Natural killer cell (primary cell): ENCODE results near the gene IRF1. TPM values are rescaled to one million over a fixed set of nuclear protein-coding genes. Genes with fewer than 3 reads are reported as not detected.

Experiments
- ATAC-seq, 3 donors: fragments of 150-1000 bp in 2 of 3; fragments of 200-7000 bp in 1 of 3; cut with Tn5 transposase; 1 replicate in 1 of 3; 2 replicates in 2 of 3; pipeline ENCODE4 v1.10.0; 2021; ENCODE audit warnings: mild to moderate bottlenecking in 2 of 3, moderate library complexity in 2 of 3
- DNase-seq, 2 donors: peaks; one replicate each; pipeline versions ENCODE4 v3.0.0 to v3.0.0-alpha.2; 2013 to 2021; ENCODE audit warnings: mixed read lengths in 1 of 2
- H3K27ac ChIP-seq: one replicate; pipeline ENCODE4 v1.5.1; 2013; ENCODE audit warnings: mild to moderate bottlenecking, low read length
- H3K27me3 ChIP-seq: one replicate; pipeline ENCODE4 v1.6.1; 2013; ENCODE audit warnings: low read length; ENCODE audit not compliant: control insufficient read depth, insufficient read depth
- H3K36me3 ChIP-seq: one replicate; pipeline ENCODE4 v1.6.1; 2013; ENCODE audit warnings: low read length; ENCODE audit not compliant: control insufficient read depth, insufficient read depth
- H3K4me1 ChIP-seq: one replicate; pipeline ENCODE4 v1.6.1; 2013; ENCODE audit warnings: low read length; ENCODE audit not compliant: control insufficient read depth, insufficient read depth
- H3K4me3 ChIP-seq: one replicate; pipeline ENCODE4 v1.5.1; 2013; ENCODE audit warnings: low read length
- H3K9me3 ChIP-seq: one replicate; pipeline ENCODE4 v1.6.1; 2013; ENCODE audit warnings: low read length; ENCODE audit not compliant: control insufficient read depth, insufficient read depth
- H3K27ac Mint-ChIP-seq, 2 donors: one replicate each; pipeline ENCODE4 v1.8.0; 2022; ENCODE audit warnings: mild to moderate bottlenecking in 2 of 2, mixed read lengths in 2 of 2, moderate library complexity in 1 of 2
- H3K27me3 Mint-ChIP-seq, 2 donors: one replicate each; pipeline ENCODE4 v1.8.0; 2022; ENCODE audit warnings: low read depth in 2 of 2, mixed read lengths in 2 of 2
- H3K36me3 Mint-ChIP-seq: one replicate; pipeline ENCODE4 v1.8.0; 2022; ENCODE audit warnings: mixed read lengths
- H3K4me1 Mint-ChIP-seq, 2 donors: one replicate each; pipeline ENCODE4 v1.8.0; 2022; ENCODE audit warnings: mixed read lengths in 2 of 2
- H3K4me3 Mint-ChIP-seq: one replicate; pipeline ENCODE4 v1.8.0; 2022; ENCODE audit warnings: mild to moderate bottlenecking, moderate library complexity, mixed read lengths
- H3K9me3 Mint-ChIP-seq, 2 donors: one replicate each; pipeline ENCODE4 v1.8.0; 2022; ENCODE audit warnings: mixed read lengths in 2 of 2
- WGBS: methylation state at CpG from one replicate; pipeline ENCODE4 v1.1.7; 2013; ENCODE audit warnings: missing lambda C conversion rate; ENCODE audit not compliant: insufficient coverage; 5-methylcytosine and 5-hydroxymethylcytosine counted together
- intact Hi-C: fragments of 100-400 bp; cut with micrococcal nuclease; formaldehyde crosslinking; loops from one replicate; pipeline ENCODE4 v1.14.2; 2022
- total RNA-seq, 4 donors: library from RNA; stranded (reverse); fragments of 120-200 nt in 1 of 4; gene quantifications; one replicate each; pipeline versions ENCODE4 v1.2.3 to v1.2.4, GENCODE V29; 2013 to 2022
- TF ChIP-seq, protein P1 (sequence below): fragments of 200-600 bp; IDR thresholded peaks from one replicate; pipeline ENCODE4 v1.8.0; 2022; ENCODE audit warnings: antibody characterized with exemption

The IRF1 gene
- total RNA-seq, 3 donors from 2014 or later (not counting 1 experiment from before 2014, with no cell fraction given) = 1,190 to 1,513 (median 1,282) TPM

GRCh38 chr5:132530946-132531345, 40.4 kb upstream of the IRF1 start:
- Histone ChIP-seq H3K27me3 (no peaks in the 10 kb centered on the region), H3K36me3 (no peaks in the 10 kb centered on the region), H3K4me3 (no peak overlapping the region), H3K4me1 (peaks cover 11% of the 10 kb centered on the region), H3K9me3 (no peaks in the 10 kb centered on the region), H3K27ac (no peak overlapping the region)
- Mint-ChIP-seq H3K27ac (no peak overlapping the region), H3K27me3 (peaks cover 0 to 4% of the 10 kb centered on the region in 2 donors), H3K36me3 (no peaks in the 10 kb centered on the region), H3K4me3 (no peak overlapping the region), H3K9me3 (no peaks in the 10 kb centered on the region), H3K4me1 (peaks cover 6 to 20% of the 10 kb centered on the region in 2 donors)
- TF ChIP-seq, protein P1, sequence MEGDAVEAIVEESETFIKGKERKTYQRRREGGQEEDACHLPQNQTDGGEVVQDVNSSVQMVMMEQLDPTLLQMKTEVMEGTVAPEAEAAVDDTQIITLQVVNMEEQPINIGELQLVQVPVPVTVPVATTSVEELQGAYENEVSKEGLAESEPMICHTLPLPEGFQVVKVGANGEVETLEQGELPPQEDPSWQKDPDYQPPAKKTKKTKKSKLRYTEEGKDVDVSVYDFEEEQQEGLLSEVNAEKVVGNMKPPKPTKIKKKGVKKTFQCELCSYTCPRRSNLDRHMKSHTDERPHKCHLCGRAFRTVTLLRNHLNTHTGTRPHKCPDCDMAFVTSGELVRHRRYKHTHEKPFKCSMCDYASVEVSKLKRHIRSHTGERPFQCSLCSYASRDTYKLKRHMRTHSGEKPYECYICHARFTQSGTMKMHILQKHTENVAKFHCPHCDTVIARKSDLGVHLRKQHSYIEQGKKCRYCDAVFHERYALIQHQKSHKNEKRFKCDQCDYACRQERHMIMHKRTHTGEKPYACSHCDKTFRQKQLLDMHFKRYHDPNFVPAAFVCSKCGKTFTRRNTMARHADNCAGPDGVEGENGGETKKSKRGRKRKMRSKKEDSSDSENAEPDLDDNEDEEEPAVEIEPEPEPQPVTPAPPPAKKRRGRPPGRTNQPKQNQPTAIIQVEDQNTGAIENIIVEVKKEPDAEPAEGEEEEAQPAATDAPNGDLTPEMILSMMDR = no peak
- no peak for ATAC-seq
- intact Hi-C loops = no loop called here
- no peak for DNase-seq
- no CpG with 5 or more reads among the region's 4 CpGs for WGBS

DNA sequence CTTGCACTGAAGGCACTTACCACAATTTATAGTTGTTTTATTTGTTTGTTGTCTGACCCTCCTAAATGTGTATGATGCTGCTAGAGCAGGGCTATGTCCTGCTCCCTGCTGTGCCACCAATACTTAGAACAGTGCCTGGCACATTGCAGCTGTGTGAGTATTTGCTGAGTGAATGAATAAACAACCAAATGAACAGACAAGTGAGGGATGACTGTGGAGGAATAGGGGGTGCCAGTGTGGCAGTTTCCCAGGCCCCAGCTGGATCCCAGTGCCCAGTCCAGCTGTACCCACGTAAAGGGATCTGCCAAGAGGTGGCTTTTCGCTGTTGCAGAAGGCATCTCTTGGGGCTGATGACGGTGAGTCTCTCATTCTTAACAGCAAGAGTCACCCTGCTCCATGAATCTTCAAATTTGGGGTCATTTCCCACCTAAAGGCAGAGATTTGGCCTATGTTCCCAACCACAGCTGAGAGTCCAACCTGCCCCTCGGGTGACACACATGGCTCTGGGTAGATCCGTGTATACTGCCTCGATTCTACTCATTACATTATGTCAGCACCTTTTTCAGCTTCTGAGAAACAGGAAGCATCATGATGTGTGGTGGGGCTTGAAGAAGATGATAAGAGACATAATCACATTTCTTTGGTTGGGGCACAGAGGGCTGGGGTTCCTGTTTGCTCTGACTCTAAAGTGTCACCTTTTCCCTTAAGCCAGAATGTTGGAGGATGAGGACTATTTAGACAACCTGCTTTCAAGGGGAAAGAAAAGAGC, 38.5 kb upstream of the IRF1 start:
- Histone ChIP-seq H3K27me3 (no peaks in the 10 kb centered on the region), H3K9me3 (no peaks in the 10 kb centered on the region), H3K36me3 (no peaks in the 10 kb centered on the region), H3K4me1 (peaks cover 17% of the 10 kb centered on the region), H3K27ac (no peak overlapping the region), H3K4me3 (no peak overlapping the region)
- no peak overlapping the region for H3K27ac Mint-ChIP-seq
- DNase-seq (peak in 1 of 2 donors; percentile 21), ATAC-seq (peak in 2 of 3 donors; percentile 41 to 70)
- TF ChIP-seq, protein P1 = no peak
- no peaks in the 10 kb centered on the region for H3K9me3 Mint-ChIP-seq
- H3K4me1 Mint-ChIP-seq = peaks cover 6 to 27% of the 10 kb centered on the region in 2 donors
- H3K27me3 Mint-ChIP-seq = no peaks in the 10 kb centered on the region
- H3K4me3 Mint-ChIP-seq = no peak overlapping the region
- 42% methylated on average over 5 of the region's 6 CpGs for WGBS
- intact Hi-C loops = loop anchor here (5.0 kb wide), 1 partner anchor 293 kb away; no protein-coding TSS in a partner anchor
- H3K36me3 Mint-ChIP-seq = no peaks in the 10 kb centered on the region

- no peak overlapping the region for H3K4me3 ChIP-seq
- H3K9me3 Mint-ChIP-seq = no peaks in the 10 kb centered on the region
- peaks cover 17% of the 10 kb centered on the region for H3K4me1 ChIP-seq
- no peaks in the 10 kb centered on the region for H3K36me3 ChIP-seq
- ATAC-seq (no peak), DNase-seq (no peak)
- H3K4me1 Mint-ChIP-seq = peaks cover 6 to 27% of the 10 kb centered on the region in 2 donors
- no peaks in the 10 kb centered on the region for H3K9me3 ChIP-seq
- H3K36me3 Mint-ChIP-seq = no peaks in the 10 kb centered on the region
- TF ChIP-seq, protein P1 = no peak
- intact Hi-C loops = loop anchor here (5.0 kb wide), 1 partner anchor 294 kb away; no protein-coding TSS in a partner anchor
- H3K27ac Mint-ChIP-seq = no peak overlapping the region
- no peaks in the 10 kb centered on the region for H3K27me3 ChIP-seq
- no peak overlapping the region for H3K27ac ChIP-seq
- no peak overlapping the region for H3K4me3 Mint-ChIP-seq
- H3K27me3 Mint-ChIP-seq = no peaks in the 10 kb centered on the region
- 96% methylated on average over 2 of the region's 2 CpGs for WGBS
These were observed 37.4 kb upstream of the IRF1 start for GRCh38 chr5:132528021-132528420.
